ENCODE results near the gene KRTAP4-8. TPM values are rescaled to one million over a fixed set of nuclear protein-coding genes. Genes with fewer than 3 reads are reported as not detected.
"Not testable (repeated sequence)": the region's sequence is repeated elsewhere in the genome, so short reads cannot be mapped to it uniquely, and the experiment has no call there.

The KRTAP4-8 gene
- not detected for total RNA-seq

DNA sequence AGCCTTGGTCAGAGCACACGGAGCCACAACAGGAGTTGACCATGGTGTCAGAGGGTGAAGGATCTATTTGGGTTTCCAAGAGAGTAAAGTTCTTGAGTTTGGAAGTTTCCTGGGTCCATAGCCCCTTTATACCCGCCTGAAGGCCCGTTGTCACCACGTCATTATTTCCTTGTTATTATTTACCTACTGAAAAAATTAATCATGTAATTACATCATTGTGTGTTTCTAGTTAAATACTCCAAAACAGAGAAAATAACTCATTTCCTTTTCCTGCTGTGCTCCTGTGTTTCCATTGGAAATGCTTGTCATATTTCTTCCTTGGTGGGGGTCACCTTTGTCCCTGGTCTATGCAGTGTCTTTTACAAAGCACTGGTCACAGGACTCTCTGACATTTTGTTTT lies at the start of gene KRTAP4-8:
Gene KRTAP4-8, minus strand, starts transcription at position 101 of the 400 bp plus-strand sequence. Its CDS starts 58 bp downstream, at position 43.
- Histone ChIP-seq H3K4me3 (no peak within 1 kb of the TSS), H3K36me3 (no peaks in the 10 kb centered on the region), H3K27ac (no peak within 1 kb of the TSS), H3K27me3 (no peaks in the 10 kb centered on the region), H3K4me1 (no peaks in the 10 kb centered on the region), H3K9me3 (no peaks in the 10 kb centered on the region)
- TF ChIP-seq, protein P1, sequence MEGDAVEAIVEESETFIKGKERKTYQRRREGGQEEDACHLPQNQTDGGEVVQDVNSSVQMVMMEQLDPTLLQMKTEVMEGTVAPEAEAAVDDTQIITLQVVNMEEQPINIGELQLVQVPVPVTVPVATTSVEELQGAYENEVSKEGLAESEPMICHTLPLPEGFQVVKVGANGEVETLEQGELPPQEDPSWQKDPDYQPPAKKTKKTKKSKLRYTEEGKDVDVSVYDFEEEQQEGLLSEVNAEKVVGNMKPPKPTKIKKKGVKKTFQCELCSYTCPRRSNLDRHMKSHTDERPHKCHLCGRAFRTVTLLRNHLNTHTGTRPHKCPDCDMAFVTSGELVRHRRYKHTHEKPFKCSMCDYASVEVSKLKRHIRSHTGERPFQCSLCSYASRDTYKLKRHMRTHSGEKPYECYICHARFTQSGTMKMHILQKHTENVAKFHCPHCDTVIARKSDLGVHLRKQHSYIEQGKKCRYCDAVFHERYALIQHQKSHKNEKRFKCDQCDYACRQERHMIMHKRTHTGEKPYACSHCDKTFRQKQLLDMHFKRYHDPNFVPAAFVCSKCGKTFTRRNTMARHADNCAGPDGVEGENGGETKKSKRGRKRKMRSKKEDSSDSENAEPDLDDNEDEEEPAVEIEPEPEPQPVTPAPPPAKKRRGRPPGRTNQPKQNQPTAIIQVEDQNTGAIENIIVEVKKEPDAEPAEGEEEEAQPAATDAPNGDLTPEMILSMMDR (IDR thresholded peaks at IDR 0.05): no peak
- DNase-seq (ENCODE audit: low spot score): no peak

DNA sequence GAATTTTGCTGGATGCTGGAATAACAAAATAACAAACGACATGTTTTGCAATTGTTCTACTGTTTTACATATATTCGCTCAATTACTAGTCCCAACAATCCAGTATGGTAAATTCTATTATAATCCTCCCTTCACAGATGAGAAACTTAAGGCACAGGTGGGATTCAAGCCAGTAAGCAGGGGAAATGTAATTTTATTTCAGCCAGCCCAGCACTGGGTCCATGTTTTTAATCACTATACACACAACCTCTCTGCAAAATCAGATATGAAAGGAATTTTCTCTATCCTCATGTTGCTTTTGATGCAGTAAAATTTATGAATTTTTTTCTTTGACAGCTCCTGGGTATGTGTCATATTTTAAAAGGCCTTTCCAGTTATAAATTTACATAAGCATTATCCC lies 47.3 kb upstream of the KRTAP4-8 start:
- H3K36me3 ChIP-seq: no peaks in the 10 kb centered on the region
- H3K27me3 ChIP-seq: no peaks in the 10 kb centered on the region
- H3K27ac ChIP-seq: no peak overlapping the region
- no peak overlapping the region for H3K4me3 ChIP-seq
- peaks cover 0 to 13% of the 10 kb centered on the region in 2 donors for H3K9me3 ChIP-seq
- no peak for DNase-seq (ENCODE audit: low spot score)
- H3K4me1 ChIP-seq: no peaks in the 10 kb centered on the region
- TF ChIP-seq, protein P1 (IDR thresholded peaks at IDR 0.05): no peak

DNA sequence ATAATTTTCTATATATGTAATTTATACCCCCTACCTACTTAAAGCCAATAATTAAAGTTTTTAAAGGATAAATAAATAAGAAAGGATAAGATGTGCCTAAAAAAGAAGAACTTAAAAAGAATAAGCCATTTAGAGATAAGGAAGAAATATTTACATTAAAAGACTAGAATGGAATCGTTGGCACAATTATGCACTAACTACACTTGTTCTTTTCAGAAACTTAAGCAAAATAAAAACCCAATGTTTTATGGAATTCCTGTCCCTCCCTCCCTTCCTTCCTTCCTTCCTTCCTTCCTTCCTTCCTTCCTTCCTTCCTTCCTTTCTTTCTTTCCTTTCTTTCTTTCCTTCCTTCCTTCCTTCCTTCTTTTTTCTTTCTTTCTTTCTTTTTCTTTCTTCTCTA lies 46.9 kb upstream of the KRTAP4-8 start:
- Histone ChIP-seq H3K4me3 (no peak overlapping the region), H3K9me3 (peaks cover 0 to 13% of the 10 kb centered on the region in 2 donors), H3K4me1 (no peaks in the 10 kb centered on the region), H3K27me3 (no peaks in the 10 kb centered on the region), H3K36me3 (no peaks in the 10 kb centered on the region), H3K27ac (no peak overlapping the region)
- no peak for DNase-seq (ENCODE audit: low spot score)
- TF ChIP-seq, protein P1 (IDR thresholded peaks at IDR 0.05): no peak

DNA sequence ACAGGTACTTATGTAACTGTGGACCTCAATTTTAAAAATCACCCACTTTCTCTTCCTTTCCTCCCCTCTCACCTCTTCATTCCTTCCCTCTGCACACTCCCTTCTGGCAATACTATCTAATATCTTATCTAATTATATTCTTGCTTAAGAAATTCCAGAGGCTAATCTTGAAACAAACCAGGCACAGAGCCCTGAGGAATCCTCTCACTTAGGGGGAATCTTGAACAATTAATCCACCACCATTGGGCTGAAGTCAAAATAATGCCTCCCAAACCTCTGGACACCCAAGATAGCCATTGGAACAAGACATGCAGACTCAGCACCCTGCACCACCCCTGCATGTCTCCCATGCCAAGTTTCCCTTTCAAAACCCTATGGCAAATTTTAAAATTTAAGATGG lies 43.4 kb upstream of the KRTAP4-8 start:
- H3K27ac ChIP-seq: no peak overlapping the region
- H3K4me3 ChIP-seq: no peak overlapping the region
- TF ChIP-seq, protein P1 (IDR thresholded peaks at IDR 0.05): no peak
- H3K27me3 ChIP-seq: no peaks in the 10 kb centered on the region
- H3K4me1 ChIP-seq: no peaks in the 10 kb centered on the region
- H3K9me3 ChIP-seq: peaks cover 0 to 13% of the 10 kb centered on the region in 2 donors
- no peaks in the 10 kb centered on the region for H3K36me3 ChIP-seq
- DNase-seq (ENCODE audit: low spot score): no peak

DNA sequence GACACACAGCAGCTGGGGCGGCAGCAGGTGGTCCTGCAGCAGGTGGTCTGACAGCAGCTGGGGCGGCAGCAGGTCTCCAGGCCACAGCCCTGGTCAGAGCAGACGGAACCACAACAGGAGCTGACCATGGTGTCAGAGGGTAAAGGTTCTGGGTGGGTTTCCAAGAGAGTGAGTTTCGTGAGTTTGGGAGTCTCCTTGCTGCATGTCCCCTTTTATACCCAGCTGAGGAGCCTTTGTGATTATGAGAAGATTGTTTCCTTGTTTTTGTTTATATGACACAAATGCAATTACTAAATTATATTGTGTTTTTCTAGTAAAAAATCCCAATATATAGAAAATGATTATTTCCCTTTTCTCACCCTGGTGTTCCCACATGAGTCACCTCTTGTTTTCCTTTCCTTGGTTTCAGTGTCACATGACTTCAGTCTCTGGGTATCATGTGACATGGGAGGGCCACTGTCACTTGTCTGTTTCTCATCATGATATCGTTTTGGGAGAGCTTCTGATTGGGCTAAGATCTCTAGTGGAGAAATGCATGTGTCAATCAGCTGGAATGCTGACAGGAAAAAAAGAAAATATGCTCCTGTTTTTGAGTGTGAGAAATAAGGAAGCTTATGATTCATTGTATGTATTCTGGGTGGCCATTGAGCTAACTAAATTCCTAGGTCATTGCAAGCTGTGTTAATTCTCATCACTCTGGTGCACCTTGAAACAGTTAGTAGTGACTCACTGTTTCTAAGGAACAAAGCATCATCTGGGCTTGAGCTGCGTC lies 42.6 kb upstream of the KRTAP4-8 start, which contains the start of gene KRTAP4-6:
Gene KRTAP4-6, minus strand, starts transcription at position 185 of the 772 bp plus-strand sequence. Its CDS starts 57 bp downstream, at position 128.
- no peak within 1 kb of the TSS for H3K4me3 ChIP-seq
- TF ChIP-seq, protein P1 (IDR thresholded peaks at IDR 0.05): no peak
- DNase-seq (ENCODE audit: low spot score): no peak
- H3K27ac ChIP-seq: no peak within 1 kb of the TSS
- H3K4me1 ChIP-seq: no peaks in the 10 kb centered on the region
- no peaks in the 10 kb centered on the region for H3K36me3 ChIP-seq
- H3K27me3 ChIP-seq: no peaks in the 10 kb centered on the region
- H3K9me3 ChIP-seq: peaks cover 0 to 13% of the 10 kb centered on the region in 2 donors

DNA sequence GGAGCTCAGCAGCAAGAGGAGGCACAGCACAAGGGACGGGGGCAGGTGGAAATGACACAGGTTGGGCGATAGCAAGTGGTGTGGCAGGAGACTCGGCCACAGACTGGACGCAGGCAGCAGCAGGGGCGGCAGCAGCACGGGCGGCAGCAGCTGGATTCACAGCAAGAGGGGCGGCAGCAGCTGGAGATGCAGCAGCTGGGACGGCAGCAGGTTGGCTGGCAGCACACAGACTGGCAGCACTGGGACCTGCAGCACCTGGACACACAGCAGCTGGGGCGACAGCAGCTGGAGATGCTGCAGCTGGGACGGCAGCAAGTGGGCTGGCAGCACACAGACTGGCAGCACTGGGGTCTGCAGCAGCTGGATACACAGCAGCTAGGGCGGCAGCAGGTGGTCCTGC lies 41.9 kb upstream of the KRTAP4-8 start:
- not testable (repeated sequence) for H3K36me3 ChIP-seq; DNase-seq (ENCODE audit: low spot score); H3K4me1 ChIP-seq; H3K27ac ChIP-seq; H3K4me3 ChIP-seq; H3K27me3 ChIP-seq
- peaks cover 0 to 13% of the 10 kb centered on the region in 2 donors for H3K9me3 ChIP-seq

Data from right atrium auricular region (tissue), 2 donors.